Pons (tissue), 1 donor: ENCODE data around the gene GPATCH8.
A peak's percentile ranks its signal among the peaks of the same experiment; 100 is the strongest.
"Not testable (repeated sequence)": the region's sequence is repeated elsewhere in the genome, so short reads cannot be mapped to it uniquely, and the experiment has no call there.

ENCODE experiments used
- DNase-seq: peaks from one replicate; pipeline ENCODE4 v3.0.0-alpha.2; 2016; ENCODE audit warnings: low spot score

Gene GPATCH8

GRCh38 chr17:44503147-44504029 is at the start of gene GPATCH8:
Gene GPATCH8, minus strand, starts transcription at chr17:44503406. Its CDS starts 36 bp downstream, at chr17:44503370.
- DNase-seq = peak; percentile 93

- no peak for DNase-seq
These were observed 49.2 kb upstream of the GPATCH8 start for GRCh38 chr17:44552361-44552760.

- no peak for DNase-seq
These were observed 46.5 kb upstream of the GPATCH8 start for GRCh38 chr17:44549686-44550085.

GRCh38 chr17:44548376-44549230 is 45.4 kb upstream of the GPATCH8 start:
- DNase-seq = peak; percentile 46

- peak; percentile 58 for DNase-seq
These were observed 44.5 kb upstream of the GPATCH8 start for GRCh38 chr17:44547625-44548267.

- no peak for DNase-seq
These were observed 43.7 kb upstream of the GPATCH8 start for GRCh38 chr17:44546671-44547606.

GRCh38 chr17:44543905-44544523 is 40.8 kb upstream of the GPATCH8 start:
- DNase-seq = no peak

GRCh38 chr17:44543213-44543904 is 40.2 kb upstream of the GPATCH8 start:
- DNase-seq = no peak

- no peak for DNase-seq
These were observed 38.8 kb upstream of the GPATCH8 start for GRCh38 chr17:44541884-44542581.

- DNase-seq = no peak
These were observed 37.3 kb upstream of the GPATCH8 start for GRCh38 chr17:44540246-44541084.

GRCh38 chr17:44539673-44540072 is 36.5 kb upstream of the GPATCH8 start:
- DNase-seq = no peak

- not testable (repeated sequence) for DNase-seq
These were observed 34.7 kb upstream of the GPATCH8 start for GRCh38 chr17:44537922-44538321.

- DNase-seq = peak; percentile 46
These were observed 33.1 kb upstream of the GPATCH8 start for GRCh38 chr17:44536090-44536953.

- peak; percentile 68 for DNase-seq
These were observed 30.5 kb upstream of the GPATCH8 start for GRCh38 chr17:44533533-44534246.

- no peak for DNase-seq
These were observed 27.8 kb upstream of the GPATCH8 start for GRCh38 chr17:44530896-44531418.

GRCh38 chr17:44529864-44530263 is 26.7 kb upstream of the GPATCH8 start:
- no peak for DNase-seq

GRCh38 chr17:44527954-44528353 is 24.7 kb upstream of the GPATCH8 start:
- DNase-seq = no peak
